Femur (tissue), 1 donor: ENCODE results near the gene DOCK6.
"Not testable (repeated sequence)": the region's sequence is repeated elsewhere in the genome, so short reads cannot be mapped to it uniquely, and the experiment has no call there.

Source experiments
- DNase-seq: peaks from one replicate; pipeline ENCODE4 v3.0.0-alpha.2; 2017

DOCK6 gene

GRCh38 chr19:11168568-11168967 is 93.8 kb downstream of the DOCK6 start:
- peak; percentile 34 for DNase-seq

DNA sequence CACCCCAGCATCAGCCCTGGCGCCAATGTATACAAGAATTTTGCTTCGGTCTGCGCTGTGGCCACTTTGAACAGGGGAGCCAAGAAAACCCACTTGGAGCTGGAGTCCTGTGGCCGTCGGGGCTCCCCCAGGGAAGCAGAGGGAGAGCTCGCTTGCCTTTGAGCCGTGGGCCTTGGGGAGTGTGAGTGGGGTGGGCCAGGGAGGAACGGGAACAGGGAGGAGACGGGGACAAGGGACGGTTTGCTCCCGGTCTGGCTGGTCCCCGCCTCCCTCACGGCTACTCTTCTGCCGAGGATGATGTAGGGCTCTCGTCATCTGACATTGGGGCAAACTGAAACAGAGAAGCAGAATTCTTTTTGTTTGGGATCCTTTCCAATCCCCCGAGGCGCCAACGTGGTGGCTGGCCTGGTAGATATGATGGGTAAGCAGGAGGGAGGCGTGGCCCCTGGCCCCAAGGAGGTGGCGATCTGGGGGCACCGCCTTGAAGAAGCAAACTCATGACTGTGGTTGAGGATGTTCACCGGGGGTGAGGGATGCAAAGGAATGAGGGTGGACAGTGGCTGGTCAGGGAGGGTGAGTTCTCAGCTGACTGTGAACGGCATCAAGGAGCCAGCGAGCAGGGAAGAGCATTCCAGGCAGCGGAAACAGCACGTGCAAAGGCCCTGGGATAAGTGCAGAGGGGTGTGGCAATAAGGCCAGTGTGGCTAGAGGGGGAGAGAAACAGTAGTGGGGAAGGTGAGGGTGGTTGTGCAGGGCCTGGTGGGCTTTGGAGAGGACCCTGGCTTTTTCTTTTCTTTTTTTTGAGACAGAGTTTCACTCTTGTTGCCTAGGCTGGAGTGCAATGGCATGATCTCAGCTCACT is 95.8 kb downstream of the DOCK6 start:
- peak; percentile 67 for DNase-seq

DNA sequence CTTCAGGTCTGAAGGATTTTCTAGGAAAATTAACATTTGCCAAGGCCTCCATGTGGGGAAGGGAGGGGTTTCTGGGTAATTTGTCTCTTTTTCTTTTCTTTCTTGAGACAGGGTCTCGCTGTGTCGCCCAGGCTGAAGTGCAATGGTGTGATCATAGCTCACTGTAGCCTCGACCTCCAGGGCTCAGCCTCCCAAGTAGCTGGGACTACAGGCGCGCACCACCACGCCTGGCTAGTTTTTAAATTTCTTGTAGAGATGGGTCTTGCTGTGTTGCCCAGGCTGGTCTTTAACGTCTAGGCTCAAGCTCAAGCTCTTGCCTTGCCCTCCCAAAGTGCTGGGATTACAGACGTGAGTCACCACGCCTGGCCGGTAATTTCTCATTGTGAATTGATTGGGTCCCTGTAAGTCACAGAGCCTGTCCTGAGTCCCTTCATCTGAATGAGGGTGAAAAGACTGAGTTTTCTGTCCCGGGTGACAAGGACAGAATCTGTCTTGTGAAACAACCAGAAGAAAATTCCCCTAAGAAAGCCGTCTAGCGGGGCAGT is 96.8 kb downstream of the DOCK6 start:
- DNase-seq: no peak

- DNase-seq: peak; percentile 93
Measured at GRCh38 chr19:11164879-11165406, 97.4 kb downstream of the DOCK6 start.

DNA sequence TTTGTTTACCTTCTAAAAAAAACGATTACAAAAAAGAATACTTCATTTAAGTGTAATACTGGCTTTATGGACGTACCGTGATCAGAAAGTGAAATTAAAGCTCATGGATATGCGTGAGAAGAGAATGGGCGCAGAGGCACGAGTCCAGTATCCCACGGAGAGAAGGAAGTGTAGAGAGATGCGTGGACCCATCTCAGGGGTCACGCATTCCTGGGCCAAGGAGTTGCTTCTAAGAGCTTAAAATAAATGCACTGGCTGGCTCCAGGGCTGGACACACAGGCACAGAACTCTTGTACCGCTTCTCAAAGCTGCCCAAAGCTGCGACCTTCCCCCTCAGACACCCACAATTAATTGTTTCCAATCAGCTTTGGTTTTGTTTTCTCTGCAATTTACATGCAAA is 98.0 kb downstream of the DOCK6 start:
- DNase-seq: no peak

GRCh38 chr19:11160440-11160768 is 101.9 kb downstream of the DOCK6 start:
- DNase-seq: not testable (repeated sequence)

GRCh38 chr19:11159598-11160439 is 102.5 kb downstream of the DOCK6 start:
- DNase-seq: no peak

DNA sequence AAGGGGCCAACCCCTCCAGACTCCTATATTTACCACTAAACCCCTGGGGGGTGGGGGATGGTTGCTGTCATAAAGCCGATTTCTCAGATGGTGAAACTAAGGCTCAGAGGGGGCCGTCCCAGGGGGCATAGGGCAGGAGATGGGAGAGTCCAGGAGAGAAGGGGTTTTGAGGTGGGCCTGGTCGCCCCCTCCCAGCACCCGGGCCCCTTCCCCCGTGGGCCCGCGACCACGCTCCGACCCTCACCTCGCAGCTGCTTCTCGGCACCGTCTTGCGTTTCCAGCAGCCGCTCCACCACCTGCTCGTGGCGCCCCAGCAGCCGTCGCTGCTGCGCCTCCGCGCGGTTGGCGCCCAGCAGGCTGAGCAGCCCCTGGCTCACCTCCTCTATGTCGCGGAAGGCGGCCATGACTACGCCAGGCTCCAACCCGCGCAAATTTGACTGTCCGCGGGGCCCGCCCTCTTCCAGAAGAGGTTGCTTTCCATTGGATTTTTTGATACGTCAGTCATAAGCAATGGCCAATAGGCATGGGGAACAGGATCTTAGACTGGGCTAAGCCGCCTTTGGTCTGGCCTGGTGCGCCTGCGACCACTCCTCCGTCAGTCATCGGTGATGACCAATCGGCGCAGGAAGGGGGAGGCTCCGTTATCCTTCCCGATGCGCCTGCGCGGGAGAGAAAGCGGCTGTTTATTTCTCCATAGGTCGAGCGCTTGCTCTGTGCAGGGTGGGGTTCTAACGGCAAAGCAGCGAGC is 106.8 kb downstream of the DOCK6 start, which contains the start of gene SPC24:
Gene SPC24 (minus strand): TSS at position 410 of the 748 bp plus-strand sequence. CDS start 6 bp downstream, at position 404.
- DNase-seq: peak; percentile 99

DNA sequence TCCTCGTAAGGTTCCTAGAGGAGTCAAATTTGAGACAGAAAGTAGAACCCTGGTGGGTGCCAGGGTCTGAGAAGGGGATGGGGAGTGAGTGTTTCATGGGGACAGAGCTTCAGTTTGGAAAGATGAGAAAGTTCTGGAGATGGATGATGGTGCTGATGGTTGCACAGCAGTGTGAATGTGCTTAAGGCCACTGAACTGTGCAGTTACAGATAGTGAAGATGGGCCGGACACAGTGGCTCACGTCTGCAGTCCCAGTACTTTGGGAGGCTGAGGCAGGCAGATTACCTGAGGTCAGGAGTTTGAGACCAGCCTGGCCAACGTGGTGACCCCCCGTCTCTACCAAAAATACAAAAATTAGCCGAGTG is 107.7 kb downstream of the DOCK6 start:
- no peak for DNase-seq

DNA sequence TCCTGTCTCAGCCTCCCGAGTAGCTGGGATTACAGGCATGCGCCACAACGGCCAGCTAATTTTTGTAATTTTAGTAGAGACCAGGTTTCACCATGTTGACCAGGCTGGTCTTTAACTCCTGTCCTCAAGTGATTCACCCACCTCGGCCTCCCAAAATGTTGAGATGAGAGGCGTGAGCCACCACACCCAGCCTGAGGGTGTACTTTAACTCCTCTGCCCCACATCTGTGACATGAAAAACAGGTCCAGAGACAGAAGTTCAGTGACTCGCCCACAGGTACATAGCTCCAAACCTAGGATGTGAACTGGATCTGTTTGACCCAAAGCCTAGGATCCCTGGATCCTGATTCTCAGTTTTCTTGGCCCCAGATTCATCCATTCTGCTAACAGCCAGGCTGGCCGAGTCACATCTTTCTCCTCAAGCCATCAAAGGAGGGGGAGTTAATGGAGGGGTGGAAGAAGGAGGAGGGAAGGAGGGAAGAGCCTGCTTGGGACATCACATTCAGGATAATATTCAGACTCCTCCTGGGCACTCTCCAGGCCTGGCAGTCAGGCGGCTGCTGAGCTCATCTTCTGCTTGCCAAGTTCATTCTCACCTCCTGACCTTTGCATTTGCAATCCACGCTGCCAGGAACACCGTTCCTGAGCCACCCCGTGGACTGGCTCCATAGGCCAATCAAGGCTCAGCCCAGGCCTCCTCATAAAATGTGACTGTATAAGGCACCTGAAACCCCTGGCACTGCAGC is 109.8 kb downstream of the DOCK6 start:
- DNase-seq: peak; percentile 50

DNA sequence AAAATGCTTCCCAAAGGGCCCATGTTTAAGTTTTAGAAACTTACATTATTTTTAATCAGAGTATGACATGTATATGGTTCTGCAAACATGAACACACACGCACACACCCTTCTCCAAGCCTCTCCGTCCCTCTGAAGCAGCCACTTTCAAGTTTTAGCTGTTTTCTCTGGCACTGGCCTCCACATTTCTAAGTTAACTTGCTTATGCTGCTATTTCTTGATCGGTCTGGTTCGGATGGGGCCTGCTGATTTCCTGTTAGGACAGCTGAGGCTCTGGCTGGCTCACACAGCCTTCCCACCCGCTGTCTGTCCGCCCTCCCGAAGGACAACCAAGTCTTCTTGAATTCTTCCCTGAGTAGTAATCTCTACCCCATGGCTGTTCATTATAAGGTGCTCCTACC is 111.1 kb downstream of the DOCK6 start:
- peak; percentile 80 for DNase-seq
